Embryonic facial prominence (tissue), 1 donor: ENCODE data around the gene RARA.
"Not testable (repeated sequence)": the region's sequence is repeated elsewhere in the genome, so short reads cannot be mapped to it uniquely, and the experiment has no call there.

Experiments
- DNase-seq: peaks from one replicate; pipeline ENCODE4 v3.0.0-alpha.2; 2016; ENCODE audit errors: extremely low spot score

The RARA gene

GRCh38 chr17:40374821-40375498, 66.0 kb downstream of the RARA start:
- DNase-seq = no peak

GRCh38 chr17:40375786-40376185, 66.8 kb downstream of the RARA start:
- DNase-seq = not testable (repeated sequence)

GRCh38 chr17:40376541-40376940, 67.6 kb downstream of the RARA start:
- not testable (repeated sequence) for DNase-seq

DNA sequence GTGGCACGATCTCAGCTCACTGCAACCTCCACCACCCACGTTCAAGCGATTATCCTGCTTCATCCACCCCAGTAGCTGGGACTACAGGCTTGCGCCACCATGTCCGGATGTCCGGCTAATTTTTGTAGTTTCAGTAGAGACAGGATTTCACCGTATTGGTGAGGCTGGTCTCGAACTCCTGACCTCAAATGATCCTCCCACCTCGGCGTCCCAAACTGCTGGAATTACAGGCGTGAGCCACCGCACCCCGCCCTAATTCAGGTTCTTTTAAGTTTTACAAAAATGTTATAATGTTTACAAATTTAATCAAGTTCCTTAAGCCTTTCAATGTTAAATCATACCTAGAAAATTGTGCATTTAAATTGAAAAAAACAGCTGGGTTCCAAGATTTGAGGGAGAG, 68.9 kb downstream of the RARA start:
- no peak for DNase-seq

GRCh38 chr17:40378966-40379365, 70.0 kb downstream of the RARA start:
- no peak for DNase-seq

DNA sequence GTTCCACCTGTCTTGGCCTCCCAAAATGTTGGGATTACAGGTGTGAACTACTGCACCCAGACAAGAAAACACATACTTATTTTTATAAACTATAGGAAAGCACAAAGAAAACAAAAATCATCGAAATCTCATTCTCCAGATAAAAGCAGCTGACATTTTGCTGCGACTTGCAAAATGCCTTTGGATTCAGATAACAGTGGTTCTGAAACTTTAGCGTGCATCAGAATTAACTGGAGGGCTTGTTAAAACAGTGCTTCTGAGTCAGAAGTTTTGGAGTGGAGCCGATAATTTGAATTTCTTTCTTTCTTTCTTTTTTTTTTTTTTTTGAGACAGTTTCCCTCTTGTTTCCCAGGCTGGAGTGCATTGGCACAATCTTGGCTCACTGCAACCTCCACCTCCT, 73.3 kb downstream of the RARA start:
- no peak for DNase-seq

GRCh38 chr17:40386555-40386954, 77.6 kb downstream of the RARA start:
- not testable (repeated sequence) for DNase-seq

- peak; percentile 24 for DNase-seq
Measured at GRCh38 chr17:40399185-40399584, 90.2 kb downstream of the RARA start.

- no peak for DNase-seq
Measured at GRCh38 chr17:40402668-40403067, 93.7 kb downstream of the RARA start.

GRCh38 chr17:40404003-40404402, 95.0 kb downstream of the RARA start:
- no peak for DNase-seq
